NCI-H524 treated with DMSO at 0.1 percent for 48 hours (cell line): ENCODE measurements around the gene VEZT.
"Not testable (repeated sequence)": the region's sequence is repeated elsewhere in the genome, so short reads cannot be mapped to it uniquely, and the experiment has no call there.

Experiments
- DNase-seq: peaks from one replicate; lab custom pipeline; 2025; lab: John Stamatoyannopoulos, UW

The VEZT gene

GRCh38 chr12:95257541-95257940, 39.9 kb downstream of the VEZT start:
- no peak for DNase-seq

GRCh38 chr12:95258151-95258550, 40.5 kb downstream of the VEZT start:
- DNase-seq = no peak

- no peak for DNase-seq
Observed at GRCh38 chr12:95258803-95259202, 41.2 kb downstream of the VEZT start.

- DNase-seq = no peak
Observed at GRCh38 chr12:95259368-95259767, 41.8 kb downstream of the VEZT start.

- no peak for DNase-seq
Observed at GRCh38 chr12:95261109-95261508, 43.5 kb downstream of the VEZT start.

GRCh38 chr12:95262808-95263207, 45.2 kb downstream of the VEZT start:
- DNase-seq = no peak

- DNase-seq = no peak
Observed at GRCh38 chr12:95265765-95266164, 48.2 kb downstream of the VEZT start.

- no peak for DNase-seq
Observed at GRCh38 chr12:95266254-95266653, 48.6 kb downstream of the VEZT start.

- DNase-seq = no peak
Observed at GRCh38 chr12:95269892-95270291, 52.3 kb downstream of the VEZT start.

- no peak for DNase-seq
Observed at GRCh38 chr12:95271465-95271864, 53.9 kb downstream of the VEZT start.

- no peak for DNase-seq
Observed at GRCh38 chr12:95277139-95277538, 59.5 kb downstream of the VEZT start.

- no peak for DNase-seq
Observed at GRCh38 chr12:95279856-95280255, 62.2 kb downstream of the VEZT start.

GRCh38 chr12:95282266-95282665, 64.7 kb downstream of the VEZT start:
- no peak for DNase-seq

GRCh38 chr12:95283371-95283770, 65.8 kb downstream of the VEZT start:
- DNase-seq = no peak

GRCh38 chr12:95286713-95287112, 69.1 kb downstream of the VEZT start:
- DNase-seq = no peak

GRCh38 chr12:95291501-95291900, 73.9 kb downstream of the VEZT start:
- DNase-seq = peak; percentile 25

GRCh38 chr12:95298916-95299315, 81.3 kb downstream of the VEZT start:
- DNase-seq = no peak

- DNase-seq = no peak
Observed at GRCh38 chr12:95300286-95300685, 82.7 kb downstream of the VEZT start.

- no peak for DNase-seq
Observed at GRCh38 chr12:95303476-95303875, 85.9 kb downstream of the VEZT start.

- no peak for DNase-seq
Observed at GRCh38 chr12:95304673-95305198, 87.1 kb downstream of the VEZT start.

- no peak for DNase-seq
Observed at GRCh38 chr12:95312656-95313055, 95.0 kb downstream of the VEZT start.

GRCh38 chr12:95314756-95315155, 97.1 kb downstream of the VEZT start:
- DNase-seq = not testable (repeated sequence)

GRCh38 chr12:95316798-95317197, 99.2 kb downstream of the VEZT start:
- no peak for DNase-seq

- no peak for DNase-seq
Observed at GRCh38 chr12:95318071-95318545, 100.5 kb downstream of the VEZT start.
